ENCODE results near the gene ERLIN1. TPM values are rescaled to one million over a fixed set of nuclear protein-coding genes. Genes with fewer than 3 reads are reported as not detected.

Gene ERLIN1
- total and polyA plus RNA-seq, 2 experiments from 2014 or later, result 26.3 to 35.7 TPM

GRCh38 chr10:100172349-100172748 lies 13.5 kb downstream of the ERLIN1 start:
- Histone ChIP-seq H3K4me3 (no peak overlapping the region), H3K9me2 (replicated peaks; ENCODE audit: insufficient read depth) (no peaks in the 10 kb centered on the region), H3K27ac (no peak overlapping the region), H3K4me1 (ENCODE audit: insufficient read depth) (no peaks in the 10 kb centered on the region), H2AFZ (no peak overlapping the region), H3K79me2 (peaks cover 2% of the 10 kb centered on the region), H3K27me3 (no peaks in the 10 kb centered on the region), H3K36me3 (replicated peaks; ENCODE audit: insufficient read depth, low read depth) (no peaks in the 10 kb centered on the region), H3K4me2 (no peak overlapping the region), H3K9me3 (ENCODE audit: low read depth) (no peaks in the 10 kb centered on the region), H4K20me1 (ENCODE audit: insufficient read depth, poor library complexity, severe bottlenecking) (no peaks in the 10 kb centered on the region)
- DNase-seq (ENCODE audit: low spot score), result no peak
- WGBS (ENCODE audit: low lambda C conversion rate, missing lambda C conversion rate), result 92% methylated on average over 1 of the region's 1 CpG
- no peak for TF ChIP-seq EZH2 (IDR thresholded peaks at IDR 0.05; ENCODE audit: borderline replicate concordance)
- TF ChIP-seq EZH2phosphoT487 (IDR thresholded peaks at IDR 0.05; ENCODE audit: low read depth, severe bottlenecking, unreplicated experiment), result no peak
- TF ChIP-seq CTCF (IDR thresholded peaks at IDR 0.05; ENCODE audit: poor library complexity), result no peak

GRCh38 chr10:100168313-100168643 lies 17.6 kb downstream of the ERLIN1 start:
- H3K4me3 ChIP-seq, result no peak overlapping the region
- DNase-seq (ENCODE audit: low spot score), result no peak
- peaks cover 2% of the 10 kb centered on the region for H3K79me2 ChIP-seq
- TF ChIP-seq CTCF (IDR thresholded peaks at IDR 0.05; ENCODE audit: poor library complexity), result no peak
- TF ChIP-seq EZH2 (IDR thresholded peaks at IDR 0.05; ENCODE audit: borderline replicate concordance), result no peak
- TF ChIP-seq EZH2phosphoT487 (IDR thresholded peaks at IDR 0.05; ENCODE audit: low read depth, severe bottlenecking, unreplicated experiment), result no peak
- H3K9me2 ChIP-seq (replicated peaks; ENCODE audit: insufficient read depth), result no peaks in the 10 kb centered on the region
- H2AFZ ChIP-seq, result no peak overlapping the region
- H3K27ac ChIP-seq, result peak overlapping the region; percentile 15
- H3K36me3 ChIP-seq (replicated peaks; ENCODE audit: insufficient read depth, low read depth), result no peaks in the 10 kb centered on the region
- 100% methylated on average over 1 of the region's 1 CpG for WGBS (ENCODE audit: low lambda C conversion rate, missing lambda C conversion rate)
- H3K4me2 ChIP-seq, result peak overlapping the region; percentile 43
- H3K27me3 ChIP-seq, result no peaks in the 10 kb centered on the region
- no peaks in the 10 kb centered on the region for H3K4me1 ChIP-seq (ENCODE audit: insufficient read depth)
- no peaks in the 10 kb centered on the region for H3K9me3 ChIP-seq (ENCODE audit: low read depth)
- no peaks in the 10 kb centered on the region for H4K20me1 ChIP-seq (ENCODE audit: insufficient read depth, poor library complexity, severe bottlenecking)

GRCh38 chr10:100167553-100168312 lies 18.1 kb downstream of the ERLIN1 start:
- H3K79me2 ChIP-seq, result peaks cover 2% of the 10 kb centered on the region
- H3K4me1 ChIP-seq (ENCODE audit: insufficient read depth), result no peaks in the 10 kb centered on the region
- no peak for TF ChIP-seq EZH2phosphoT487 (IDR thresholded peaks at IDR 0.05; ENCODE audit: low read depth, severe bottlenecking, unreplicated experiment)
- no peak for TF ChIP-seq CTCF (IDR thresholded peaks at IDR 0.05; ENCODE audit: poor library complexity)
- TF ChIP-seq EZH2 (IDR thresholded peaks at IDR 0.05; ENCODE audit: borderline replicate concordance), result no peak
- H3K4me3 ChIP-seq, result no peak overlapping the region
- no peaks in the 10 kb centered on the region for H4K20me1 ChIP-seq (ENCODE audit: insufficient read depth, poor library complexity, severe bottlenecking)
- WGBS (ENCODE audit: low lambda C conversion rate, missing lambda C conversion rate), result 70% methylated on average over 5 of the region's 5 CpGs
- DNase-seq (ENCODE audit: low spot score), result no peak
- no peak overlapping the region for H2AFZ ChIP-seq
- no peaks in the 10 kb centered on the region for H3K27me3 ChIP-seq
- no peaks in the 10 kb centered on the region for H3K9me3 ChIP-seq (ENCODE audit: low read depth)
- peak overlapping the region; percentile 15 for H3K27ac ChIP-seq
- H3K9me2 ChIP-seq (replicated peaks; ENCODE audit: insufficient read depth), result no peaks in the 10 kb centered on the region
- H3K4me2 ChIP-seq, result peak overlapping the region; percentile 43
- no peaks in the 10 kb centered on the region for H3K36me3 ChIP-seq (replicated peaks; ENCODE audit: insufficient read depth, low read depth)

Measured in hepatocyte (in vitro differentiated cells).